Activated gamma-delta T cell (primary cell): ENCODE results near the gene CLOCK.

Experiments
- DNase-seq: peaks from one replicate; lab custom pipeline; 2025; lab: John Stamatoyannopoulos, UW

Gene CLOCK

GRCh38 chr4:55475394-55476243 lies 71.1 kb downstream of the CLOCK start:
- no peak for DNase-seq

GRCh38 chr4:55469979-55470378 lies 76.7 kb downstream of the CLOCK start:
- no peak for DNase-seq

GRCh38 chr4:55468724-55469123 lies 78.0 kb downstream of the CLOCK start:
- no peak for DNase-seq

- no peak for DNase-seq
Measured at GRCh38 chr4:55466001-55466400, 80.7 kb downstream of the CLOCK start.

GRCh38 chr4:55458611-55459010 lies 88.1 kb downstream of the CLOCK start:
- no peak for DNase-seq

GRCh38 chr4:55458164-55458563 lies 88.5 kb downstream of the CLOCK start:
- DNase-seq: no peak

- no peak for DNase-seq
Measured at GRCh38 chr4:55450566-55450965, 96.1 kb downstream of the CLOCK start.

GRCh38 chr4:55447831-55448230 lies 98.9 kb downstream of the CLOCK start:
- no peak for DNase-seq

- no peak for DNase-seq
Measured at GRCh38 chr4:55447108-55447708, 99.5 kb downstream of the CLOCK start.

GRCh38 chr4:55446578-55446922 lies 100.2 kb downstream of the CLOCK start:
- DNase-seq: no peak

- no peak for DNase-seq
Measured at GRCh38 chr4:55445921-55446577, 100.7 kb downstream of the CLOCK start.

- DNase-seq: no peak
Measured at GRCh38 chr4:55444827-55445226, 101.9 kb downstream of the CLOCK start.

- DNase-seq: no peak
Measured at GRCh38 chr4:55442541-55442940, 104.2 kb downstream of the CLOCK start.

- DNase-seq: no peak
Measured at GRCh38 chr4:55440786-55441185, 105.9 kb downstream of the CLOCK start.

- DNase-seq: no peak
Measured at GRCh38 chr4:55439023-55439422, 107.7 kb downstream of the CLOCK start.

GRCh38 chr4:55438314-55438713 lies 108.4 kb downstream of the CLOCK start:
- DNase-seq: no peak

- no peak for DNase-seq
Measured at GRCh38 chr4:55437823-55438222, 108.9 kb downstream of the CLOCK start.

GRCh38 chr4:55437356-55437796 lies 109.3 kb downstream of the CLOCK start:
- no peak for DNase-seq

GRCh38 chr4:55435141-55435841 lies 111.4 kb downstream of the CLOCK start:
- DNase-seq: no peak

- no peak for DNase-seq
Measured at GRCh38 chr4:55431710-55432336, 114.9 kb downstream of the CLOCK start.

- no peak for DNase-seq
Measured at GRCh38 chr4:55424791-55425190, 121.9 kb downstream of the CLOCK start.

- DNase-seq: no peak
Measured at GRCh38 chr4:55416176-55416575, 130.5 kb downstream of the CLOCK start.
